Keratinocyte (primary cell): Measurements from ENCODE around the gene UBE2D1. TPM values are rescaled to one million over a fixed set of nuclear protein-coding genes. Genes with fewer than 3 reads are reported as not detected.

Source experiments
- DNase-seq: peaks from one replicate; pipeline ENCODE4 v3.0.0-alpha.2; 2011; ENCODE audit warnings: low read depth, missing footprints, low spot score
- FAIRE-seq: peaks from 2 replicates; lab custom pipeline; 2011; peaks lifted over from hg19 to GRCh38; lab: Jason Lieb, UNC
- H2AFZ ChIP-seq: 2 replicates; pipeline ENCODE4 v1.6.0; 2012; ENCODE audit warnings: low read length, control low read depth, inconsistent platforms; ENCODE audit not compliant: control insufficient read depth
- H3K27ac ChIP-seq: 2 replicates; pipeline ENCODE4 v1.5.1; 2011; ENCODE audit warnings: low read length; ENCODE audit not compliant: control insufficient read depth, insufficient read depth
- H3K27me3 ChIP-seq: 3 replicates; pipeline ENCODE4 v1.6.0; 2011; ENCODE audit warnings: low read length; ENCODE audit not compliant: control insufficient read depth, insufficient read depth; ENCODE audit errors: extremely low read depth
- H3K36me3 ChIP-seq, 2 experiments: 2 replicates in 1 of 2; 3 replicates in 1 of 2; pipeline ENCODE4 v1.5.1; 2011; ENCODE audit warnings: low read length in 2 of 2, mild to moderate bottlenecking in 1 of 2; ENCODE audit not compliant: control insufficient read depth in 2 of 2, insufficient read depth in 2 of 2; ENCODE audit errors: extremely low read depth in 1 of 2
- H3K4me1 ChIP-seq: 3 replicates; pipeline ENCODE4 v1.5.1; 2011; ENCODE audit warnings: low read length; ENCODE audit not compliant: control insufficient read depth, insufficient read depth; ENCODE audit errors: extremely low read depth
- H3K4me2 ChIP-seq: 3 replicates; pipeline ENCODE4 v1.6.0; 2011; ENCODE audit warnings: low read depth, low read length; ENCODE audit not compliant: control insufficient read depth, insufficient read depth; ENCODE audit errors: extremely low read depth
- H3K4me3 ChIP-seq, 3 experiments: fragments of 200-600 bp in 1 of 3; sonication (generic) in 1 of 3; 2 replicates in 2 of 3; 3 replicates in 1 of 3; pipeline ENCODE4 v1.5.1; 2011 to 2016; ENCODE audit warnings: low read length in 3 of 3, mild to moderate bottlenecking in 3 of 3, control low read depth in 2 of 3, inconsistent platforms in 1 of 3, low read depth in 1 of 3, mixed read lengths in 1 of 3, mixed run types in 1 of 3, moderate library complexity in 1 of 3; ENCODE audit not compliant: control insufficient read depth in 2 of 3, insufficient read depth in 2 of 3; ENCODE audit errors: extremely low read depth in 1 of 3
- H3K79me2 ChIP-seq: 2 replicates; pipeline ENCODE4 v1.6.0; 2012; ENCODE audit warnings: low read length; ENCODE audit not compliant: control insufficient read depth, insufficient read depth
- H3K9ac ChIP-seq: 3 replicates; pipeline ENCODE4 v1.6.0; 2011; ENCODE audit warnings: low read length; ENCODE audit not compliant: control insufficient read depth, insufficient read depth; ENCODE audit errors: extremely low read depth
- H3K9me1 ChIP-seq: 3 replicates; pipeline ENCODE4 v1.6.0; 2011; ENCODE audit warnings: low read length; ENCODE audit not compliant: control insufficient read depth, insufficient read depth; ENCODE audit errors: extremely low read depth
- H3K9me3 ChIP-seq: 2 replicates; pipeline ENCODE4 v1.5.1; 2012; ENCODE audit warnings: low read depth, low read length; ENCODE audit not compliant: control insufficient read depth
- H4K20me1 ChIP-seq: 3 replicates; pipeline ENCODE4 v1.6.0; 2011; ENCODE audit warnings: low read length; ENCODE audit not compliant: control insufficient read depth, insufficient read depth; ENCODE audit errors: extremely low read depth
- CTCF ChIP-seq, 3 experiments: IDR thresholded peaks in 1 of 3; conservative IDR thresholded peaks in 1 of 3; optimal IDR thresholded peaks in 1 of 3; 2 replicates in 2 of 3; 3 replicates in 1 of 3; pipeline versions ENCODE3 to v1.5.1; 2011; ENCODE audit warnings: low read length in 3 of 3, mild to moderate bottlenecking in 3 of 3, moderate library complexity in 2 of 3, control low read depth in 1 of 3, inconsistent platforms in 1 of 3; ENCODE audit not compliant: insufficient read depth in 2 of 3; ENCODE audit errors: extremely low read depth in 1 of 3
- EZH2 ChIP-seq: IDR thresholded peaks from one replicate; pipeline ENCODE4 v1.6.1; 2012; ENCODE audit warnings: inconsistent platforms, mild to moderate bottlenecking, low read length, moderate library complexity
- dilution Hi-C: fragments of 300-500 bp; cut with MboI; formaldehyde crosslinking; loops from one replicate; pipeline ENCODE4 v1.7.0; 2020; ENCODE audit warnings: low sequenced_read_pairs; ENCODE audit not compliant: extremely low pct_ligation_motif_present
- polyA plus RNA-seq, 5 experiments: library from polyadenylated mRNA; depleted of rRNA in 3 of 5; stranded (reverse) in 3 of 5; stranded (forward) in 1 of 5; unstranded in 1 of 5; fragments of >200 nt; gene quantifications; 1 replicate in 1 of 5; 2 replicates in 3 of 5; 3 replicates in 1 of 5; pipeline versions ENCODE4 v1.2.1 to v1.2.3, GENCODE V29; 2011 to 2012; ENCODE audit warnings: missing spikeins in 2 of 5, low read depth in 1 of 5, low replicate concordance in 1 of 5

Gene UBE2D1
- polyA plus RNA-seq, 1 donor (not counting 4 experiments of a cell fraction or from before 2014, with no cell fraction given), result 25.4 TPM

GRCh38 chr10:58341422-58341821 is 6.6 kb downstream of the UBE2D1 start:
- no peak for DNase-seq

GRCh38 chr10:58341947-58342346 is 7.1 kb downstream of the UBE2D1 start:
- Histone ChIP-seq H3K9me1 (no peaks in the 10 kb centered on the region), H2AFZ (no peak overlapping the region), H3K27ac (no peak overlapping the region), H3K4me2 (no peak overlapping the region), H3K27me3 (no peaks in the 10 kb centered on the region), H3K79me2 (peaks cover 24% of the 10 kb centered on the region), H3K9me3 (no peaks in the 10 kb centered on the region), H3K36me3 (no peaks in the 10 kb centered on the region), H3K4me1 (no peaks in the 10 kb centered on the region), H3K9ac (no peak overlapping the region), H3K4me3 (no peak overlapping the region), H4K20me1 (no peaks in the 10 kb centered on the region)
- dilution Hi-C loops, result no loop called here
- FAIRE-seq, result peak; percentile 41
- TF ChIP-seq CTCF (optimal IDR thresholded peaks at IDR 0.05 in 1 of 3, IDR thresholded peaks at IDR 0.05 in 1 of 3, conservative IDR thresholded peaks at IDR 0.05 in 1 of 3; ENCODE audit: extremely low read depth in 1 of 3, insufficient read depth in 2 of 3, low read length in 3 of 3) (no peak), EZH2 (no peak)
- DNase-seq, result no peak

More at GRCh38 chr10:58341422-58341821, 6.6 kb downstream of the UBE2D1 start:
- Histone ChIP-seq H3K27ac (no peak overlapping the region), H3K36me3 (no peaks in the 10 kb centered on the region), H3K27me3 (no peaks in the 10 kb centered on the region), H3K79me2 (peaks cover 25% of the 10 kb centered on the region), H2AFZ (no peak overlapping the region), H3K9ac (no peak overlapping the region), H3K4me1 (no peaks in the 10 kb centered on the region), H3K4me2 (no peak overlapping the region), H3K4me3 (no peak overlapping the region), H4K20me1 (no peaks in the 10 kb centered on the region), H3K9me1 (no peaks in the 10 kb centered on the region), H3K9me3 (no peaks in the 10 kb centered on the region)
- dilution Hi-C loops, result no loop called here
- no peak for TF ChIP-seq CTCF (optimal IDR thresholded peaks at IDR 0.05 in 1 of 3, IDR thresholded peaks at IDR 0.05 in 1 of 3, conservative IDR thresholded peaks at IDR 0.05 in 1 of 3; ENCODE audit: extremely low read depth in 1 of 3, insufficient read depth in 2 of 3, low read length in 3 of 3)
- no peak for TF ChIP-seq EZH2
- no peak for FAIRE-seq
